Keratinocyte (primary cell): ENCODE data around the gene ZNF560.

Experiments
- CTCF ChIP-seq, 3 experiments: IDR thresholded peaks in 1 of 3; conservative IDR thresholded peaks in 1 of 3; optimal IDR thresholded peaks in 1 of 3; 2 replicates in 2 of 3; 3 replicates in 1 of 3; pipeline versions ENCODE3 to v1.5.1; 2011; ENCODE audit warnings: low read length in 3 of 3, mild to moderate bottlenecking in 3 of 3, moderate library complexity in 2 of 3, control low read depth in 1 of 3, inconsistent platforms in 1 of 3; ENCODE audit not compliant: insufficient read depth in 2 of 3; ENCODE audit errors: extremely low read depth in 1 of 3
- EZH2 ChIP-seq: IDR thresholded peaks from one replicate; pipeline ENCODE4 v1.6.1; 2012; ENCODE audit warnings: inconsistent platforms, mild to moderate bottlenecking, low read length, moderate library complexity

DNA sequence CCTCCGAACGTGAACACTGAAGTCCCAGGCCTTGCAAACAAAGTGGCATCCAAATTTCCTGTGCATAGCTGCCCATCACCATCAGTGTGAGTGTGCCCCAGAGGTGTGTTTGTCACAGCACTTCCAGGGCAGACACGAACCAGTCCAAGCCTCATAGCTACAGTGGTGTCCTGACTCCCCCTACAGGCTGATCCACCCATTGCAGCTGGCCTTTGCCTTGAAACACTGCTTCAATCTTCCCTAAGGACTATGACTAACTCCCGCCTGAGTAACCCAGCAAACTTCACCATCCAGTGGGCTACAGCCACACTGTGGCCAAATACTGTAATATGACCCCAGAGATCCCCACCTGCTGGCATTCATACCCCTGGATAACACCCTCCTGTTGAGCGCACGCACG lies 66.9 kb downstream of the ZNF560 start:
- TF ChIP-seq EZH2 (no peak), CTCF (optimal IDR thresholded peaks at IDR 0.05 in 1 of 3, IDR thresholded peaks at IDR 0.05 in 1 of 3, conservative IDR thresholded peaks at IDR 0.05 in 1 of 3; ENCODE audit: extremely low read depth in 1 of 3, insufficient read depth in 2 of 3, low read length in 3 of 3) (peak; percentile 70 to 80 (median 75))
